Measurements from ENCODE around the gene BIVM.

- TF ChIP-seq ZFP3 (CRISPR knock-in tag; IDR thresholded peaks at IDR 0.05) (no peak), ISL1 (CRISPR knock-in tag; IDR thresholded peaks at IDR 0.05) (no peak), CSDC2 (CRISPR knock-in tag; IDR thresholded peaks at IDR 0.05) (no peak), PATZ1 (CRISPR knock-in tag; IDR thresholded peaks at IDR 0.05; ENCODE audit: borderline replicate concordance) (no peak), SNAI2 (CRISPR knock-in tag; IDR thresholded peaks at IDR 0.05) (no peak), ARNTL (CRISPR knock-in tag; IDR thresholded peaks at IDR 0.05; ENCODE audit: borderline replicate concordance, low read depth) (no peak), CREB5 (CRISPR knock-in tag; IDR thresholded peaks at IDR 0.05; ENCODE audit: low read depth) (no peak), RARB (CRISPR knock-in tag; IDR thresholded peaks at IDR 0.05) (no peak), OSR1 (CRISPR knock-in tag; IDR thresholded peaks at IDR 0.05) (no peak), ZFP30 (CRISPR knock-in tag; IDR thresholded peaks at IDR 0.05) (no peak), ZNF70 (CRISPR knock-in tag; IDR thresholded peaks at IDR 0.05) (no peak)
- TF ChIP-seq, protein P1, sequence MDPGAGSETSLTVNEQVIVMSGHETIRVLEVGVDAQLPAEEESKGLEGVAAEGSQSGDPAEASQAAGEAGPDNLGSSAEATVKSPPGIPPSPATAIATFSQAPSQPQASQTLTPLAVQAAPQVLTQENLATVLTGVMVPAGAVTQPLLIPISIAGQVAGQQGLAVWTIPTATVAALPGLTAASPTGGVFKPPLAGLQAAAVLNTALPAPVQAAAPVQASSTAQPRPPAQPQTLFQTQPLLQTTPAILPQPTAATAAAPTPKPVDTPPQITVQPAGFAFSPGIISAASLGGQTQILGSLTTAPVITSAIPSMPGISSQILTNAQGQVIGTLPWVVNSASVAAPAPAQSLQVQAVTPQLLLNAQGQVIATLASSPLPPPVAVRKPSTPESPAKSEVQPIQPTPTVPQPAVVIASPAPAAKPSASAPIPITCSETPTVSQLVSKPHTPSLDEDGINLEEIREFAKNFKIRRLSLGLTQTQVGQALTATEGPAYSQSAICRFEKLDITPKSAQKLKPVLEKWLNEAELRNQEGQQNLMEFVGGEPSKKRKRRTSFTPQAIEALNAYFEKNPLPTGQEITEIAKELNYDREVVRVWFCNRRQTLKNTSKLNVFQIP (CRISPR knock-in tag; IDR thresholded peaks at IDR 0.05; ENCODE audit: borderline replicate concordance, low read depth) = no peak
- TF ChIP-seq, protein P2, sequence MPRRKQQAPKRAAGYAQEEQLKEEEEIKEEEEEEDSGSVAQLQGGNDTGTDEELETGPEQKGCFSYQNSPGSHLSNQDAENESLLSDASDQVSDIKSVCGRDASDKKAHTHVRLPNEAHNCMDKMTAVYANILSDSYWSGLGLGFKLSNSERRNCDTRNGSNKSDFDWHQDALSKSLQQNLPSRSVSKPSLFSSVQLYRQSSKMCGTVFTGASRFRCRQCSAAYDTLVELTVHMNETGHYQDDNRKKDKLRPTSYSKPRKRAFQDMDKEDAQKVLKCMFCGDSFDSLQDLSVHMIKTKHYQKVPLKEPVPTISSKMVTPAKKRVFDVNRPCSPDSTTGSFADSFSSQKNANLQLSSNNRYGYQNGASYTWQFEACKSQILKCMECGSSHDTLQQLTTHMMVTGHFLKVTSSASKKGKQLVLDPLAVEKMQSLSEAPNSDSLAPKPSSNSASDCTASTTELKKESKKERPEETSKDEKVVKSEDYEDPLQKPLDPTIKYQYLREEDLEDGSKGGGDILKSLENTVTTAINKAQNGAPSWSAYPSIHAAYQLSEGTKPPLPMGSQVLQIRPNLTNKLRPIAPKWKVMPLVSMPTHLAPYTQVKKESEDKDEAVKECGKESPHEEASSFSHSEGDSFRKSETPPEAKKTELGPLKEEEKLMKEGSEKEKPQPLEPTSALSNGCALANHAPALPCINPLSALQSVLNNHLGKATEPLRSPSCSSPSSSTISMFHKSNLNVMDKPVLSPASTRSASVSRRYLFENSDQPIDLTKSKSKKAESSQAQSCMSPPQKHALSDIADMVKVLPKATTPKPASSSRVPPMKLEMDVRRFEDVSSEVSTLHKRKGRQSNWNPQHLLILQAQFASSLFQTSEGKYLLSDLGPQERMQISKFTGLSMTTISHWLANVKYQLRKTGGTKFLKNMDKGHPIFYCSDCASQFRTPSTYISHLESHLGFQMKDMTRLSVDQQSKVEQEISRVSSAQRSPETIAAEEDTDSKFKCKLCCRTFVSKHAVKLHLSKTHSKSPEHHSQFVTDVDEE (CRISPR knock-in tag; IDR thresholded peaks at IDR 0.05) = no peak
These were observed 40.1 kb upstream of the BIVM start for GRCh38 chr13:102758842-102759241.

Data from SK-N-SH treated with all-trans-retinoic acid at 6 μM for 48 hours (cell line).